Epithelial cell of proximal tubule (primary cell): Measurements from ENCODE around the gene SYT15B. TPM values are rescaled to one million over a fixed set of nuclear protein-coding genes. Genes with fewer than 3 reads are reported as not detected.
"Not testable (repeated sequence)": the region's sequence is repeated elsewhere in the genome, so short reads cannot be mapped to it uniquely, and the experiment has no call there.

ENCODE experiments used
- DNase-seq: peaks from one replicate; pipeline ENCODE4 v3.0.0-alpha.2; 2011; ENCODE audit warnings: low read depth
- H3K4me3 ChIP-seq: 2 replicates; pipeline ENCODE4 v1.5.1; 2011; ENCODE audit warnings: low read depth, mild to moderate bottlenecking, low read length
- total RNA-seq: library from RNA; depleted of rRNA; stranded (reverse); fragments of >200 nt; gene quantifications from 2 replicates; pipeline ENCODE4 v1.2.3, GENCODE V29; 2015
- TF ChIP-seq, protein P1 (sequence below): conservative IDR thresholded peaks from 2 replicates; pipeline ENCODE4 v1.5.1; 2012; ENCODE audit warnings: low read depth, mild to moderate bottlenecking, low read length

The SYT15B gene
- total RNA-seq: 0.07 TPM in 1 of 2 replicates, not detected in the other

- H3K4me3 ChIP-seq, DNase-seq: not testable (repeated sequence)
Observed at GRCh38 chr10:47763554-47764175, at the start of gene SYT15B. Gene SYT15B (minus strand): TSS chr10:47763592. CDS start chr10:47762640, 952 bp downstream.

GRCh38 chr10:47779590-47779989 is 16.2 kb upstream of the SYT15B start:
- H3K4me3 ChIP-seq, DNase-seq: not testable (repeated sequence)

GRCh38 chr10:47775361-47776231 is 12.2 kb upstream of the SYT15B start:
- DNase-seq: peak; percentile 26
- TF ChIP-seq, protein P1, sequence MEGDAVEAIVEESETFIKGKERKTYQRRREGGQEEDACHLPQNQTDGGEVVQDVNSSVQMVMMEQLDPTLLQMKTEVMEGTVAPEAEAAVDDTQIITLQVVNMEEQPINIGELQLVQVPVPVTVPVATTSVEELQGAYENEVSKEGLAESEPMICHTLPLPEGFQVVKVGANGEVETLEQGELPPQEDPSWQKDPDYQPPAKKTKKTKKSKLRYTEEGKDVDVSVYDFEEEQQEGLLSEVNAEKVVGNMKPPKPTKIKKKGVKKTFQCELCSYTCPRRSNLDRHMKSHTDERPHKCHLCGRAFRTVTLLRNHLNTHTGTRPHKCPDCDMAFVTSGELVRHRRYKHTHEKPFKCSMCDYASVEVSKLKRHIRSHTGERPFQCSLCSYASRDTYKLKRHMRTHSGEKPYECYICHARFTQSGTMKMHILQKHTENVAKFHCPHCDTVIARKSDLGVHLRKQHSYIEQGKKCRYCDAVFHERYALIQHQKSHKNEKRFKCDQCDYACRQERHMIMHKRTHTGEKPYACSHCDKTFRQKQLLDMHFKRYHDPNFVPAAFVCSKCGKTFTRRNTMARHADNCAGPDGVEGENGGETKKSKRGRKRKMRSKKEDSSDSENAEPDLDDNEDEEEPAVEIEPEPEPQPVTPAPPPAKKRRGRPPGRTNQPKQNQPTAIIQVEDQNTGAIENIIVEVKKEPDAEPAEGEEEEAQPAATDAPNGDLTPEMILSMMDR: peak; percentile 69

DNA sequence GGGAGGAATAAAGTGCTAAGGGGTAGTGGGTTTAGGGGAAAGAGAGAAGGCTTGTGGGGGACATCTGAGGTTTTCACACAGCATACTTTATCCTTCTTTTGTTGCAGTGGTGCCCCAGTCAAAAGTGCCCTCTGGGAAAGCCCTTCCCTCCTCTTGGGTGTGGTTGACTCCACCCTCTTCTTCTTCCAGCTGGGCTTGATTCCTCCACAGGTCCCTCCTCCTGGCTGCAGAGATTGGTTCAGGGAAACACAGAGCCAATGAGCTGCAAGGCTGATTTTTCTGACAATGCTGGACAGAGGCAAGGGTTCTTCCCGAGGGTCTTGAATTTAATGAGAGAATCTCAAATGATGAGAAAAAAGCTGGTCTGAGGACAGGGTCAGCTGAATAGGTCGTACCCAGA is 7.4 kb upstream of the SYT15B start:
- not testable (repeated sequence) for H3K4me3 ChIP-seq, DNase-seq

More at GRCh38 chr10:47775361-47776231, 12.2 kb upstream of the SYT15B start:
- not testable (repeated sequence) for H3K4me3 ChIP-seq

GRCh38 chr10:47768578-47769115 is 5.3 kb upstream of the SYT15B start:
- H3K4me3 ChIP-seq, DNase-seq: not testable (repeated sequence)

GRCh38 chr10:47768085-47768484 is 4.7 kb upstream of the SYT15B start:
- not testable (repeated sequence) for H3K4me3 ChIP-seq, DNase-seq

- not testable (repeated sequence) for DNase-seq, H3K4me3 ChIP-seq
Observed at GRCh38 chr10:47767236-47767635, 3.8 kb upstream of the SYT15B start.

GRCh38 chr10:47765232-47765631 is 1.8 kb upstream of the SYT15B start:
- not testable (repeated sequence) for DNase-seq, H3K4me3 ChIP-seq

DNA sequence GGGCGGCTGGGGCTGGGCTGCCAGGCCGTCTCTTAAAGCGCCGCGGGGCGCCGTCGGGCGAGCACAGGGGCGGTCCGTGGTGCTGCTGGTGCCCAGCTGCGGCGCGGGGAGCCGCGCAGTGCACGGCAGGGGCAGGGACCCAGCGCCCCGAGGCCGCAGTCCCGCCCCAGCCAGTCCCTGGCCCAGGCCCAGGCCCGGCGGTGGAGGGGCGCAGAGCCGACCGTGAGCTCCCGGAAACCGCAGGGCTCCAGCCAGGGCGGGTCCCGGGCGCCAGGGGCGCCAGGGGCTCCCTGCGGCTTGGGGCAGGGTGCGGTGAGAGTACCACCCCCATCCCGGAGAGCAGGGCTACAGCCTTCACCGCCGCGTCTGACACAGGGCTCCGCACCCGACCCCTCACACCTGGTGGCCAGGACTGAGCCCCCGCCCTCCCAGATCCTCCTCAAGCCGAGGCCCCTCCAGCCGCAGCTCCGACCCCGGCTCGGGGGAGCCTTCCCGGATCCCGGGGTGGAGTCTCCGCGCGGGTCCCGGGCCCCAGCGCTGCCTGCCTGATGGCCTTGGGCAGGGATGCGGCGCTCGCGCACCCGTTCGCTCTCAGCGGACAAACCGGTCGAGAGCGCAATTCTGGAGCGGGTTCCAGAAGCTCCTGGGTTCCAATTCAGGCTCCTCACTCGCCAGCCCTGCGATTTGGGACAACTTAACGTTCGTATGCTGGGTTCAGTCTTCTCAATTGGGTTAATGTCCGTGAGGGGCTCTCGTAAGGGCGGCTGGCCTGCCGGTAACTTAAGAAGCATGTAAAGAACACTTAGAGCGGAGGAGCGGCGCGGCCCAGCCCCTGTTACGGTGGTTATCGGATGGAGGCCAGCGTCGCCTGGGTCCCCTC is 478 bp downstream of the SYT15B start:
- not testable (repeated sequence) for DNase-seq, H3K4me3 ChIP-seq

- not testable (repeated sequence) for DNase-seq, H3K4me3 ChIP-seq
Observed at GRCh38 chr10:47758855-47759254, 4.5 kb downstream of the SYT15B start.

DNA sequence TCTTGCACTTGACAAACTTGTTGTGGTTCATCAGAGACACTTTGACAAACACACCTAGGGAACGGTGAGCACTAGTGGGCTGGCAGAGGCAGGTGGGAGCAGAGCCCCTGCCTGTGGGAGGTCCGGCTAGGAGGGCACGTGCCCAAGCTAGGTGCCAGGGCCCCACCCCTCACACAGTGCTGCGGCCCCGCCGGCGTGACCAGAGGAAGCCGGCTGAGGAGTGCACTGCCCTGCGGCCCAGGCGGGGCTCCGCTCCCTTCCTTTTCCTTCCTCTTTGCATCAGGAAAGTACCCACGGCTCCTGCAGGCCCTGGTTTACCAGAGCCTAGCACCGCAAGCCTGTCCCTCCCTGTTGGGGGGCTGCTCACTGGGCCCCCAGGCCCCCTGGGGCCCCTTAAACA is 7.2 kb downstream of the SYT15B start:
- not testable (repeated sequence) for DNase-seq, H3K4me3 ChIP-seq

DNA sequence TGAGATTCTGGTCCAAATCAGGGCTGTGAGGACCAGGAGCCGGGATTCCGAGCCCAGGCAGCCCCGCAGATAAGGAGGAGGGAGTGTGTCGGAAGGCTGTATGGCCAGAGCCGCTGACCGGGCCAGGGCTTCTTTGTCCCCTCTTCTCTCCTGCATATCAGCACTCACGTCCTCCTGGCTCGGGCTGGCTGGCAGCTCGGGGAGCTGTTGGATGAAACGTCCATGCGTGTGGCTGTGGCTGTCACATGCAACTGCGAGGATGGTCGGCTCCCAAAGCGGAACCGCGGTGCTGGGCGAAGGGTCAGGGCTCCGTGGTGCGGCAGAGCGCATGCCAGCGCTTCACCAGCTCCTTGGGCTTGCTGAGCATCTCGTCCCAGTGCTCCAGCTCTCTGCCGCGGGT is 9.5 kb downstream of the SYT15B start:
- not testable (repeated sequence) for H3K4me3 ChIP-seq, DNase-seq

GRCh38 chr10:47753176-47753575 is 10.2 kb downstream of the SYT15B start:
- DNase-seq, H3K4me3 ChIP-seq: not testable (repeated sequence)

GRCh38 chr10:47751821-47752220 is 11.6 kb downstream of the SYT15B start:
- DNase-seq, H3K4me3 ChIP-seq: not testable (repeated sequence)

DNA sequence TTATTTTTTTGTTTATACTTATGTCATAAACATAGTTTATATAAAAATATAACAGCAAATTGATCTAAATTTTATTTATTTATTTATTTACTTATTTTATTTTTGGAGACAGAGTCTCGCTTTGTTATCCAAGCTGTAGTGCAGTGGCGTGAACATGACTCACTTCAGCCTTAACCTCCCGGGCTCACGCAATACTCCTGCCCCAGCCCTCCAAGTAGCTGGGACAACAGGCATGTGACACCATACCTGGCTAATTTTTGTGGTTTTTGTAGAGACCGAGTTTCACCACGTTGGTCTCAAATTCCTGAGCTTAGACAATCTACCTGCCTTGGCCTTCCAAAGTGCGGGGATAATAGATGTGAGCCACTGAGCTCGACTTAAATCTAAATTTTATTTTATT is 13.0 kb downstream of the SYT15B start:
- not testable (repeated sequence) for H3K4me3 ChIP-seq, DNase-seq

- DNase-seq, H3K4me3 ChIP-seq: not testable (repeated sequence)
Observed at GRCh38 chr10:47746780-47747376, 16.5 kb downstream of the SYT15B start.

DNA sequence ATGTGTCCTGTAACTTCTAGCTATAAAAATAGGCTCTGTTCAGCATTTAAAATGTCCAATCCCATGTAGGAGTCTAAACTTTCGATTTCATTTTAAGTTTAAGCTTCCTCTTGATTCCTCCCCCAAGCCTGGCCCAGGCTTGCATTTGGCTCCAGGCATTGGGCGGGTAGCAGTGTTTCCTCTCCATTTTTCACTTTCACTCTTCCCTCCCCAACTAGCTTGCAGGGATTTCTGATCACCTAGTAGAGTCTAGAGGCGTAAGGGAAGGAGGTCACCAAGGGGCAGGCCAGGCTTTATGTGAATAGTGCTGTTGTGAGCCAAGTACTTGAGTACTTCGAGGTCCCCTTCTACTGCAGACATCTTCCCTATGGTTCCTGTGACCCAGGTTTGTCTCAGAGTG is 18.5 kb downstream of the SYT15B start:
- not testable (repeated sequence) for H3K4me3 ChIP-seq, DNase-seq
